Measurements from ENCODE around the gene KPRP.

Gene KPRP

GRCh38 chr1:152770411-152770810 lies 12.6 kb downstream of the KPRP start:
- no peak for DNase-seq (ENCODE audit: low read depth in 3 of 3)

GRCh38 chr1:152774875-152775274 lies 17.1 kb downstream of the KPRP start, which contains the start of gene LCE1F:
LCE1F (plus strand) TSS chr1:152775140; CDS start chr1:152776372, 1,232 bp downstream.
- DNase-seq (ENCODE audit: low read depth in 3 of 3): no peak

- no peak for DNase-seq (ENCODE audit: low read depth in 3 of 3)
These were observed 18.5 kb downstream of the KPRP start for GRCh38 chr1:152776361-152776760.

GRCh38 chr1:152777510-152778137 lies 19.8 kb downstream of the KPRP start:
- no peak for DNase-seq (ENCODE audit: low read depth in 3 of 3)

- no peak for DNase-seq (ENCODE audit: low read depth in 3 of 3)
These were observed 25.3 kb downstream of the KPRP start for GRCh38 chr1:152783095-152783494.

GRCh38 chr1:152786077-152786476 lies 28.3 kb downstream of the KPRP start, which contains the start of gene LCE1E:
LCE1E (plus strand) TSS chr1:152786257; CDS start chr1:152787300, 1,043 bp downstream.
- DNase-seq (ENCODE audit: low read depth in 3 of 3): no peak

- no peak for DNase-seq (ENCODE audit: low read depth in 3 of 3)
These were observed 37.9 kb downstream of the KPRP start for GRCh38 chr1:152795686-152796085.

GRCh38 chr1:152796421-152796820 lies 38.6 kb downstream of the KPRP start, which contains the start of gene LCE1D:
LCE1D (plus strand) TSS chr1:152796721; CDS start chr1:152797795, 1,074 bp downstream.
- no peak for DNase-seq (ENCODE audit: low read depth in 3 of 3)

GRCh38 chr1:152801333-152801732 lies 43.5 kb downstream of the KPRP start:
- no peak for DNase-seq (ENCODE audit: low read depth in 3 of 3)

- DNase-seq (ENCODE audit: low read depth in 3 of 3): no peak
These were observed 48.8 kb downstream of the KPRP start, which contains the start of gene LCE1C for GRCh38 chr1:152806576-152806975. LCE1C (minus strand) TSS chr1:152806651; CDS start chr1:152805478, 1,173 bp downstream.

GRCh38 chr1:152811050-152811449 lies 53.2 kb downstream of the KPRP start:
- DNase-seq (ENCODE audit: low read depth in 3 of 3): no peak
